GM18498 (cell line): Measurements from ENCODE around the gene STARD3.
"Not testable (repeated sequence)": the region's sequence is repeated elsewhere in the genome, so short reads cannot be mapped to it uniquely, and the experiment has no call there.

Source experiments
- ATAC-seq: cut with Tn5 transposase; IDR thresholded peaks from one replicate; pipeline ENCODE4 v1.9.1; 2021; ENCODE audit warnings: mild to moderate bottlenecking, moderate library complexity; ENCODE audit not compliant: unreplicated experiment

The STARD3 gene

GRCh38 chr17:39706921-39707337 is 70.0 kb downstream of the STARD3 start:
- ATAC-seq = no peak

- ATAC-seq = no peak
Measured at GRCh38 chr17:39709319-39709997, 72.5 kb downstream of the STARD3 start.

DNA sequence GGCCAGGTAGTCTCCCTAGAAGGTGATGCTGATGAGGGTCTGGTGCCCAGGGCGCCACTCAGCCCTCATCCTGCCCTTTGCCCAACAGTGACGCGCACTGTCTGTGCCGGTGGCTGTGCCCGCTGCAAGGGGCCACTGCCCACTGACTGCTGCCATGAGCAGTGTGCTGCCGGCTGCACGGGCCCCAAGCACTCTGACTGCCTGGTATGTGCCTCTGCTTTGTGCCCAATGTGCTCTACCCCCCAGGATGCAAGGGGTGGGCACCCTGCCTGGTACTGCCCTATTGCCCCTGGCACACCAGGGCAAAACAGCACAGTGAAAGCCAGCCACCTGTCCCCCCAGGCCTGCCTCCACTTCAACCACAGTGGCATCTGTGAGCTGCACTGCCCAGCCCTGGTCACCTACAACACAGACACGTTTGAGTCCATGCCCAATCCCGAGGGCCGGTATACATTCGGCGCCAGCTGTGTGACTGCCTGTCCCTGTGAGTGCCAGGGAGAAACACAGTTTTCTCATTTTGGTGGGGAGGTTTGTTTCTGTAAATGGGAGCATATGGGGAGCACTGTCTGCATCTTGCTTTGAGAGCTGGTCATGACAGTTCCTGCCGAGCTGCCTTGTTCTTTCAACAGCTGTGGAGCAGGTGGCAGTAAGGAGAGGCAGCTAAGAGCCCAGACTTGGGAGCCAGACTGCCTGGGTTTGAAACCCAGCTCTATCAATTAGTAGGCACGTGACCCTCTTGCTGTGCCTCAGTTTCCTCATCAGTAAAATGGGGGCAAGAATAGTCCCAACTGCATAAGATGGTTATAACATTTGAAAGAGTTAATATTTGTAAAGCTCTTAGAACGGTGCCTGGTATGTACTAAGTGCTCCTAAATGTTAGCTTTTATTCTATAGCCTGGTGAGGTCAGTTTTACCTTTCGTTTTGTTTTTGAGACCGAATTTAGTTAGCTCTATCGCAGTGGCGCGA is 73.3 kb downstream of the STARD3 start:
- ATAC-seq = no peak

DNA sequence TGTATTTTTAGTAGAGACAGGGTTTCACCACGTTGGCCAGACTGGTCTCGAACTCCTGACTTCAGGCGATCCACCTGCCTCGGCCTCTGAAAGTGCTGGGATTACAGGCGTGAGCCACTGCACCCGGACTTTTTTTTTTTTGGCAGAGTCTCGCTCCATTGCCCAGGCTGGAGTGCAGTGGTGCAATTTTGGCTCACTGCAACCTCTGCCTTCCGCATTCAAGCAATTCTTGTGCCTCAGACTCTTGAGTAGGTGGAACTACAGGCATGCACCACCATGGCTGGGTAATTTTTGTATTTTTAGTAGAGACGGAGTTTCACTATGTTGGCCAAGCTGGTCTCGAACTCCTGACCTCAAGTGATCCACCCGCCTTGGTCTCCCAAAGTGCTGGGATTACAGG is 74.1 kb downstream of the STARD3 start:
- ATAC-seq = not testable (repeated sequence)

DNA sequence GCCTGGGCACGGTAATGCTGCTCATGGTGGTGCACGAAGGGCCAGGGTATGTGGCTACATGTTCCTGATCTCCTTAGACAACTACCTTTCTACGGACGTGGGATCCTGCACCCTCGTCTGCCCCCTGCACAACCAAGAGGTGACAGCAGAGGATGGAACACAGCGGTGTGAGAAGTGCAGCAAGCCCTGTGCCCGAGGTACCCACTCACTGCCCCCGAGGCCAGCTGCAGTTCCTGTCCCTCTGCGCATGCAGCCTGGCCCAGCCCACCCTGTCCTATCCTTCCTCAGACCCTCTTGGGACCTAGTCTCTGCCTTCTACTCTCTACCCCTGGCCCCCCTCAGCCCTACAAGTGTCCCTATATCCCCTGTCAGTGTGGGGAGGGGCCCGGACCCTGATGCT is 74.9 kb downstream of the STARD3 start:
- ATAC-seq = no peak
